GM19452 (cell line): Measurements from ENCODE around the gene TNFAIP8L1.

Source experiments
- ATAC-seq: cut with Tn5 transposase; IDR thresholded peaks from one replicate; pipeline ENCODE4 v1.9.1; 2021; ENCODE audit not compliant: unreplicated experiment

The TNFAIP8L1 gene

GRCh38 chr19:4609878-4610511, 29.3 kb upstream of the TNFAIP8L1 start:
- no peak for ATAC-seq

GRCh38 chr19:4613254-4613751, 26.0 kb upstream of the TNFAIP8L1 start:
- no peak for ATAC-seq

GRCh38 chr19:4618019-4618418, 21.3 kb upstream of the TNFAIP8L1 start:
- ATAC-seq: no peak

GRCh38 chr19:4619668-4620294, 19.5 kb upstream of the TNFAIP8L1 start:
- no peak for ATAC-seq

DNA sequence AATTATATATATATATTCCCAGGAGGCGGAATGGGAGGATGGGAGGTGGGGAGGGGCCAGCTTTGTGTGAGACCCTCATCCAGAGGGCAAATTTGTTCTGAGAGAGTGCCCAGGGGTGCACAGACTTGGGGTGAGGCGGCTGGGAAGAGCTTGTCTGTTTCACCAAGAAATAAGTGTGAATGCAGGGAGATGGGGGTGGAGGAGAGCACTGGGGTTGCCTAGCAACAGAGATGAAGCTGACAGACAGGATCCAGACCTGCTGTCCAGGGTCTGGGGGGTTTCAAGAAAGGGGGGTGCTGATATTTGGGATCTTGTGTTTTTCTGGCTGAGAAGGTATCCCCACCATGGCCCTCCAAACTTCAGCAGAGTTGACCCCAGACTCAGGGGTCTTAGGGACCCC, 18.6 kb upstream of the TNFAIP8L1 start:
- ATAC-seq: no peak

DNA sequence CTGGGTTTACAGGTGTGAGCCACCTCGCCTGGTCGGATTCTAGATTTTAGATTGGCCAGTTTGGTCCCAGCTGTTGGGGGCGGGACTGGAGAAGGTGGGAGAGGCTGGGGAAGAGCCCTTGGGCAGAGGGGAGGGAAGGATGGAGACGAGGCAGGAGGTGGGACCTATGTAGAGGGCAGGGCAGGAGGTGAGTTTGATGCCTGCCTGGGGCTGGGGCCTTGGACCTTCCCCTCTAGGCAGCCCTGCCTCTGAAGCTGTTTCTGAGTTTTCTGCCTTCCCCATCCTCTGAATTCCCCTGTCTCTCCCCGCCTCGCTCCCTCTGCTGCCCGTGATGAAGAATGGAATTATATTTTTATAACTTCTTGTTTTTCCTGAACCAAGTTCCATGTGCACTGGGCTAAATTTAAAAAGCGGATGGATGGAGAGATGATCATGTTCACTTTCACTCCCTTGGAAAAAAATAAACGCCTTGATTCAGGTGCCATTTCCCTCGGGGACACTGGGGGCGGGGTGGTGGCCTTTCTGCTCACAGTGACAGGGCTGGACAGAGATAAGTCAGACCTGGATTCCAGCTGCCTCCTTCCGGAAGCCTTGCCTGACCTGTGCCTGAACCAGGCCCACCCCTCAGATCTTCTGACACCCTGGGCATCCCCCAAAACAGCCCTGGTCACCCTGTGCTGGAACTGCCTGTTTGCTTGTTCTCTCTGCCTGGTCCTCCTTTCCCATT, 16.5 kb upstream of the TNFAIP8L1 start:
- no peak for ATAC-seq

GRCh38 chr19:4624301-4624700, 15.0 kb upstream of the TNFAIP8L1 start:
- ATAC-seq: no peak

- no peak for ATAC-seq
Observed at GRCh38 chr19:4624733-4625362, 14.5 kb upstream of the TNFAIP8L1 start.

GRCh38 chr19:4633140-4633967, 6.0 kb upstream of the TNFAIP8L1 start:
- no peak for ATAC-seq

DNA sequence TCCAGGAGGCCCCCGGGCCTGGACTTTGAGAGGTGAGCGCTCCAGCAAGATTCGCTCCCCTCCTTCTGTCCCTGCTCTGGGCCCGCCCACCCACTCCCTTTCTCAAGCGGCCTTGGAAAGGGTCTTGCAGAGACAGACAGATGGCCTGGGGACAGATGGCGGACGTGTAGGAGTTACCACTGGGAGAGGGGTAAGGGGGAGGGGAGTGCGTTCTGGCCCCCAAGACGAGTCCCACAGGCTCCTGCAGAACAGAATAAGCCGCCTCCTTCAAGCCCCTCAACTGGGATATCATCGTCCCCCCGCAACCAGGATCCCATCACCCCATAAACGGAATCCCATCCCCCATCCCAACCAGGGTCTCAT, 3.6 kb upstream of the TNFAIP8L1 start:
- no peak for ATAC-seq

DNA sequence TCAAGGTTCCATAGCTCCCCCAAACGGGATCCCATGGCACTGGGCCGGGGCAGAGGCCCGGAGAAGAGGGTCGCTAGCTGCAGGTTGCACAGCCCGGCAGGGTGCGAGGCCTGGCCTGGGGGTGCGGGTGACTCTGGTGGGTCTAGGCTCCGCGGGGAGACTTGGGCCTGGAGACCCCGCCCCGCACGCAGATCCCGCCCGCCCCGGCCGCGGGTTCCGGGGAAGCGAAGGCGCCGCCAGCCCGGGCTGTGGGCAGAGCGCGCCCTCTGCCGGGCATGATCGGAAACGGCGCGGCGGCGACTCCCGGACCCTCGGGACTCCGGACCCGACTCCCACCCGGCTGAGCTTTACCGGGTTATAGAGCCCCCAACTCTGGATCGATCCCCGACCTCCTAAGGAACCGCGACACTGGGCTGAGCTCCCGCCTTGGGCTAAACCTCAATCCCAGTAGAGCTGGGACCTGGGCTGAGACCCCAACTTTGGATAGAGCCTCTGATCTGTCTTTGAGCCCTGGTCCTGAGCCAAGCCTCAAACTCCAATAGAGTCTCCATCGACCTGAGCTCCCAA, 3.1 kb upstream of the TNFAIP8L1 start:
- no peak for ATAC-seq

- no peak for ATAC-seq
Observed at GRCh38 chr19:4636761-4637160, 2.6 kb upstream of the TNFAIP8L1 start.

DNA sequence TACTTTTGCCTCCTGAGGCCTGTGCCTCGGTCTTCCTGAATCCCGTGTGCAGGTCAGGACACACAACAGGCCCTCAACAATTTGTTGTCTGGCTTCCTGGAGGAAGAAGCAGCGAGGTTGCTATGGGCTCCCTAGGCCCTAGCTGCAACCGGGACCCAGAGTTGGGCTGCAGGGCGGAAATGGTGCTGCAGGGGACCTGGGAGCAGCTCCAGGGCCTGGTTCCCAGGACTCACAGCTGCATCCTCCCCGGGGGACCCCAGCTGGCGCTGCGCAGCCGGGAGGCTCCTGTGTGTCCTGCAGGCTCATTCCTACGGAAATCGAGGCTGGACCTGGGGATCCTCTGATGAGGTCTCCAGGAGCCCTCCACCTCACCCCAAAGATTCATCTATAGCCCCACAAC, 999 bp upstream of the TNFAIP8L1 start:
- ATAC-seq: no peak

DNA sequence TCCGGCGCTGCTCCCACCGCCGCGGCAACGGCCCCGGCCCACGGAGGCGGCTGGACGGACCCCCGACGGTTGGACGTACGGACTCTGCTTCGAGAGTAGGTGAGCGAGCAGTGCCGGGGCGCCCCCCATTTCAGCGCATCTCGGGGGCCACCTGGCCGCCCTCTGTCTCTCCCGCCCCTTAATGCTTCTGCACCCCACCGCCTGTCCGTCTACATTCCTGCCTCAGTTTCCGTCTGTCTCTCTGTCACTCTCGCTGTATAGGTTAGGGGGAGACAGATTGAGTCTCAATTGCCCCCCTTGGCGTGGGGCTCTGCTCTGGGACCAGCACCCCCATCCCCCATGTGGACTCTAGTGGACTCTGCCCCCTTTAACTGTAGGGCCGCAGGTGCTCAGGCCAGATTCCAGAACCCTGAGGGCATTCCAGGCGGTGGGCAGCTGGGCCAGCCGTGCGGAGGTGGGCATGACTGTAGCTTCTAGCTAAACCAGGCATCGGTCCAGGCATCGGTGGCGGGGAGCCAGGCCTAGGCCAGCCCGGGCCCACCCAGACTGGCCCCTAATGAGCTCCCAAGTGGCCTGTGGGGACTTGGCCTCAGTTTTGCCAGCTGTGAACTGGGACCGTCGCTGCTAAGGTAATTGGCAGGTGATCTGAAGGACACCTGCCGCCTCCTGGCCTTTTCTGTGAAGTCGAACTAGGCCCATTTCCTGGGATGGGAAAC, 373 bp downstream of the TNFAIP8L1 start:
- peak; percentile 10 for ATAC-seq

DNA sequence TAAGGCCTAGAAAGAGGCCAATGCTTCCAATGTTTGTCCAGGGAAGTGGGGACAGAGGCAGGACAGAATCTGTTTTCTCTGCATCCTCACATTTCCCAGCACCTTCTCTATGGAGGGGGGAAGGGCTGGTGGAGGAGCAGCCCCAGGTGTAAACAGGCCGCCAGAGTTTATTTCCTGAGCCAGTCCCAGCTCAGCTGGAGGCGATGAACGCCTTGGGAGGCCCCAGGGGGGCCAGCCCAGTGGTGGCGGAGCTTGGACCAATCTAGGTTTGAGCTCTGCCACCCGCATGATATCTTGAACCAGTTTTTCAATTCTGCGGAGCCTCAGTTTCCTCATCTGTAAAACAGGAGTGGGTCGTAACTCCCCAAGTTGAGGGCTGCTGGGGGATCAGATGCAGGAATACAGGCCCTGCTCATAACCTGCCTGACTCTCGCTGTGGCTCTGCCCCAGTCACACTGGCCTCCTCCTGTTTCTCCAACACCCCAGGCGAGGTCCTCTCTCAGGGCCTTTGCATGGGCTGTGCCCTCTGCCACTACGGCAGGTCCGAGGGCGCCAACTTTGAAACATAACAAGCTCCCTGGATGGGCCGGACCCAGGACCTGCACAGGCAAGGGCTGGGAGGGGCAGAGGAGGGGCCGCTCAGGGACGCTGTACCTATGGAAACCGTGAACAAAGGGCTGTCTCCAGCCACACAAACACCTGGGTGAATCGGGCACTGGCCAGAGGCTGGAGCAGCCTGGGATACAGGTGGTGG, 1.1 kb downstream of the TNFAIP8L1 start:
- no peak for ATAC-seq

GRCh38 chr19:4641132-4641531, 1.8 kb downstream of the TNFAIP8L1 start:
- no peak for ATAC-seq

- no peak for ATAC-seq
Observed at GRCh38 chr19:4642625-4643024, 3.3 kb downstream of the TNFAIP8L1 start.

GRCh38 chr19:4645718-4646117, 6.4 kb downstream of the TNFAIP8L1 start:
- ATAC-seq: no peak
